Bronchial epithelial cell (primary cell): Measurements from ENCODE around the gene SEPTIN2. TPM values are rescaled to one million over a fixed set of nuclear protein-coding genes. Genes with fewer than 3 reads are reported as not detected.

Experiments
- DNase-seq: peaks from one replicate; pipeline ENCODE4 v3.0.0-alpha.2; 2010; ENCODE audit warnings: low read depth
- FAIRE-seq: peaks from 2 replicates; lab custom pipeline; 2011; peaks lifted over from hg19 to GRCh38; lab: Jason Lieb, UNC
- H3K27me3 ChIP-seq: 2 replicates; pipeline ENCODE4 v1.5.1; 2011; ENCODE audit warnings: low read length; ENCODE audit not compliant: control insufficient read depth, insufficient read depth
- H3K36me3 ChIP-seq: 2 replicates; pipeline ENCODE4 v1.5.1; 2011; ENCODE audit warnings: low read length; ENCODE audit not compliant: control insufficient read depth, insufficient read depth
- H3K4me3 ChIP-seq: 2 replicates; pipeline ENCODE4 v1.5.1; 2011; ENCODE audit warnings: mild to moderate bottlenecking, low read depth, low read length, control low read depth
- total RNA-seq: library from RNA; depleted of rRNA; stranded (reverse); fragments of >200 nt; gene quantifications from 2 replicates; pipeline ENCODE4 v1.2.1, GENCODE V29; 2014
- TF ChIP-seq, protein P1 (sequence below): IDR thresholded peaks from 2 replicates; pipeline ENCODE4 v1.5.1; 2011; ENCODE audit warnings: mild to moderate bottlenecking, moderate library complexity, low read length, control low read depth, inconsistent platforms; ENCODE audit not compliant: insufficient read depth, severe bottlenecking

Gene SEPTIN2
- total RNA-seq, 1 donor from 2014 or later: 181 TPM

DNA sequence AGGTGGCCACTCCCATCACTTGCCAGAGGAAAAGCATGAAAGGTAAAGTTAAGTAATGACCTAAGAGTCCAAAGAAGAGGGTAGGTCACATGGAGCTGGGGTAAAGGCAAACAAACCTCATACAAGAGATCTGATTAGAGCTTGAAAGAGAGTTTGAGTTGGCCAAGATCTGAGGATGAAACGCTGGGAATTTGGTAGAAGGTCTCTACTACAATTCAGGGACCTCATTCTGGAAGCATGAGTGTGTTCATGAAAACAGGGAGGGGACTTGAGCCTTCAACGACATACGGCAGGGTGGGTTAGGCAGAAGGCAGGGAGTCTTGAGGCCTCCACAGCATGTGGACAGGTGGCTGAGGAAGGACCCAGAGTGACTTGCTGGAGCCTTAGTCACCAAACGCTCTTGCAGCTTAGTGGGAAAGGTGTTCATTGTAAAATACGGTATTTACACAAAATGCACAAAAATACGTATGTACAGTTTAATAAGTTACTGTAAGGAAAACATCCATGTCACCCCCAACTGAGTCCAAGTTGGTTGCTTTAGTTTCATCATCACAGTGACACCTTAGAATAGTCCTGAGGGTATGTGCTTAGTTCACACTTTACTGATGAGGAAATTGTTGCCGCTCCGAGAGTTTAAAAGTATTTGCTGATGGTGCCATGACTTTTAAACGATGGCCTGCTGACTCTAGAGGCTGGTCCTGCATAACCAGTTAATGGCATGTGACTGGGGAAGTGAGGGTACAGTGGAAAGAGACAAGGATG is 35.3 kb downstream of the SEPTIN2 start:
- Histone ChIP-seq H3K36me3 (peaks cover 28% of the 10 kb centered on the region), H3K4me3 (no peak overlapping the region), H3K27me3 (no peaks in the 10 kb centered on the region)
- DNase-seq (no peak), FAIRE-seq (no peak)
- TF ChIP-seq, protein P1, sequence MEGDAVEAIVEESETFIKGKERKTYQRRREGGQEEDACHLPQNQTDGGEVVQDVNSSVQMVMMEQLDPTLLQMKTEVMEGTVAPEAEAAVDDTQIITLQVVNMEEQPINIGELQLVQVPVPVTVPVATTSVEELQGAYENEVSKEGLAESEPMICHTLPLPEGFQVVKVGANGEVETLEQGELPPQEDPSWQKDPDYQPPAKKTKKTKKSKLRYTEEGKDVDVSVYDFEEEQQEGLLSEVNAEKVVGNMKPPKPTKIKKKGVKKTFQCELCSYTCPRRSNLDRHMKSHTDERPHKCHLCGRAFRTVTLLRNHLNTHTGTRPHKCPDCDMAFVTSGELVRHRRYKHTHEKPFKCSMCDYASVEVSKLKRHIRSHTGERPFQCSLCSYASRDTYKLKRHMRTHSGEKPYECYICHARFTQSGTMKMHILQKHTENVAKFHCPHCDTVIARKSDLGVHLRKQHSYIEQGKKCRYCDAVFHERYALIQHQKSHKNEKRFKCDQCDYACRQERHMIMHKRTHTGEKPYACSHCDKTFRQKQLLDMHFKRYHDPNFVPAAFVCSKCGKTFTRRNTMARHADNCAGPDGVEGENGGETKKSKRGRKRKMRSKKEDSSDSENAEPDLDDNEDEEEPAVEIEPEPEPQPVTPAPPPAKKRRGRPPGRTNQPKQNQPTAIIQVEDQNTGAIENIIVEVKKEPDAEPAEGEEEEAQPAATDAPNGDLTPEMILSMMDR: no peak

DNA sequence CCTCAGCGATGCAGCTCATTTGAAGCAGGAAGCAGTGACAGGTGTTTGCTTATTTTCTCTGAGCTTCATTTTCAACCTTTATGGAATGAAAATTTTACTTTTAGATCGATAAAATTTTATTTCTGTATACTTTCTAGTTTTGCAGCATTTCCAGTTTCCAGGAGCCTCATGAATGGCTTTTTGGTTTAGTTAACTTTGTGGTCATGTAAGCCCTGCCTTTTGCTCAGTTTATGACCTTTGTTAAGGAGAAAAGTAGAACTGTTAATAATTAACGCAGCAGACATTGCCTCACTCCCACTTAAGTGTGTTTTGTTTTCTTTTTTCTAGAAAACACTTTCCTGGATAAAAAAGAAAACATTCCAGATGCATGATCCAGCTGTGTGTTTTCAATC is 35.9 kb downstream of the SEPTIN2 start:
- TF ChIP-seq, protein P1: no peak
- Histone ChIP-seq H3K4me3 (no peak overlapping the region), H3K27me3 (no peaks in the 10 kb centered on the region), H3K36me3 (peaks cover 25% of the 10 kb centered on the region)
- DNase-seq (no peak), FAIRE-seq (no peak)

DNA sequence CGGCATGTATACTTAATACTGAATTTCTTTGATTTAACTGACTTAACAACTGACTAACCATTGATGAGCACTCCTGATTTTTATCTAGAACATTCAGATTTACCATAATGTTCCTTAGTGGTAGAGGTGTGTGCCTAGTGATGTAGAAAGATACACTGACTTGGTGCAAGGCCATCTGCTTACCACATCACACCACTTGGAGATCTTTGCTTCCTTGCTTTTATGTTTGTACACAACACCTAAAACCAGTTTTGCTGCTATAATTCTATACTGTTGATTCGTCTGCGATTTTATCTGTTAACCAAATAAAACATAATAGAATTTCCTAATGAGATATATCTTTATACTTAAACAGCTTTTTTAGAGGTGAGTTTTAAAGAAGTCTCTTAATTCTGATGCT is 36.5 kb downstream of the SEPTIN2 start:
- Histone ChIP-seq H3K27me3 (no peaks in the 10 kb centered on the region), H3K4me3 (no peak overlapping the region), H3K36me3 (peaks cover 21% of the 10 kb centered on the region)
- DNase-seq (no peak), FAIRE-seq (no peak)
- TF ChIP-seq, protein P1: no peak

DNA sequence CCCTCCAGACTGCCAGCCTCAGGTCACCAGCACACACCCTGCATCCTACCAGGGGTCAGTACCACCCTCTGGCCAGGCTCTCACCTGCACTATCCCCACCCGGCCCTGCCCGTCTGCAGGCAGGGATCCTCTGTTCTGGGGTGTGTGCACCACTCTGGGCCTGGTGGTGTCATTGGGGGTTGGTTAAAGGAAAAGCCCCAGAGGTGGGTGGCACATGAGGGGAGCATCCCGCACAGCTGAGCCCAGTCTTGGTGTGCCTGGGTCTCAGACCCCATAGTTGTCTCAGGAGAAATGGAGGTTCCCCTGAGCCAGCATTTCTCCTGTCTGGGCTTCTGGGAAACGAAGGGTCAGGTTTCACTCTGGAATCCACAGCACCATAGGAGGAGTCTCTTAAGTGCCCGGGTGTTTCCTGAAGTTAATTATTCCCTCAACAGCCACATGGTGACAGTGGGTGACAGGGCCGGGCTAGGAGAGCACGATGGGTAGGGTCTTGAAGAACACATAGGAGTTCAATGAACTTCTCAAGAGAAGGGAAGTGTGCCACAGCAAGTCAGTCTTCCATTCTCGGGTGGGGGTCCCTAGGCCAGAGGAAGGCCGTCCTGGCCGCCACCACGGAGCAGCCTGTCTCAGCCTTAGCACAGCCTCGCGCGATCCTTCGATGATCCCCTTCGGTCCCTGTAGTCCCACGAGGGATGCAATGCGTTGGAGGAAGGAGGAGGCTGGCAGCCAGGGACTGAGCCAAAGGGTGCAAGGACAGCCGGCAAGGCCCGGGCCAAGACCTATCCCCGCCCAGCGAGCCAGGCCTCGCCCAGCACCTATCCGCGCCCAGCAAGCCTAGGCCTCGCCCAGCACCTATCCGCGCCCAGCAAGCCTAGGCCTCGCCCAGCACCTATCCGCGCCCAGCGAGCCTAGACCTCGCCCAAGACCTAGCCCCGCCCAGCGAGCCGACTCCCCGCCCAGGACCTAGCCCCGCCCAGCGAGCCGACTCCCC is 39.2 kb downstream of the SEPTIN2 start:
- TF ChIP-seq, protein P1: no peak
- peaks cover 15% of the 10 kb centered on the region for H3K36me3 ChIP-seq
- H3K4me3 ChIP-seq: peak overlapping the region; percentile 17
- H3K27me3 ChIP-seq: no peaks in the 10 kb centered on the region
- DNase-seq (peak; percentile 63), FAIRE-seq (no peak)

DNA sequence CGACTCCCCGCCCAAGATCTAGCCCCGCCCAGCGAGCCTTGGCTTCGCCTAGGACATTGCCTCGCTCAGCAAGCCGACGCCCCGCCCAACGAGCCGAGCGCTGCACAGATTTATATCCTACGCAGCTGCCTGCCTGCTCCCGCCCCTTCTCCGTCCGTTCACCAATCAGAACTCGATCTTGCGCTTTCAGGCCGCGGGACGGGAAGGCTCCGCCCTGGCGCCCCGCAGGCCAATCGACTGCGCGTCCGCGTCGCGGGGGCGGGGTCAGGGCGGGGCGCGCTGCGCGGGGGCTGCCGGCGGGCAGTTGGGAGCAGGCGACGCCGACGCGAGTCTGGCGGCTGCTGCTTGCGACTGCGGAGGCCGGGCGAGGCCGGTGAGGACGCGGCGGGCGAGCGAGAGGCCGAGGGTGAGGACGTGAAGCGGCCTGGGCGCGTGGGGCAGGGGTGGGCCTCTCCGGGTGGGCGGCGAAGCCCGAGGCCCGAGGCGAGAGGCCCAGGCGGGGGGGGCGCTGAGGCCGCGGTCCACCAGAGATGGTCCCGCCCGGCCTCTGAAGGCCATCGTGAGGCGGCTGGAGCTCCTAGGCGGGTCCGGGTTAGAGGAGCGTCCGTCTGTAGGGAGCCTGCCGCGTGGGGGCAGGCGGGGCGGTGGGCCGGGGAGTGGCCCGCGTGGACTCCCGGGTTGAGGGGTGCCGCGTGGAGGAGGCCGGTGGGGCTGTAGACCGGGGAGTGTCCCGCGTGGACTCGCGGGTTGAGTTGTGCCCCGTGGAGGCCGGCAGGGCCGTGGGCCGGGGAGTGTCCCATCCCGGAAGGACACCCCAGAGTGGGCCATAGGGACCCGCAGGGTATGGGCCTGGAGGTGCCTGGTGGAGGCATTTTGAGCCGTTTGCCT is 40.5 kb downstream of the SEPTIN2 start, which contains the start of gene FARP2:
Gene FARP2, plus strand, starts transcription at position 303 of the 888 bp plus-strand sequence. CDS start 16,823 bp downstream, outside the sequence.
- DNase-seq (peak; percentile 92), FAIRE-seq (no peak)
- H3K4me3 ChIP-seq: peak within 1 kb of the TSS; percentile 68
- TF ChIP-seq, protein P1: no peak
- H3K27me3 ChIP-seq: no peaks in the 10 kb centered on the region
- H3K36me3 ChIP-seq: peaks cover 7% of the 10 kb centered on the region
